ENCODE data around the gene MEX3C.

DNA sequence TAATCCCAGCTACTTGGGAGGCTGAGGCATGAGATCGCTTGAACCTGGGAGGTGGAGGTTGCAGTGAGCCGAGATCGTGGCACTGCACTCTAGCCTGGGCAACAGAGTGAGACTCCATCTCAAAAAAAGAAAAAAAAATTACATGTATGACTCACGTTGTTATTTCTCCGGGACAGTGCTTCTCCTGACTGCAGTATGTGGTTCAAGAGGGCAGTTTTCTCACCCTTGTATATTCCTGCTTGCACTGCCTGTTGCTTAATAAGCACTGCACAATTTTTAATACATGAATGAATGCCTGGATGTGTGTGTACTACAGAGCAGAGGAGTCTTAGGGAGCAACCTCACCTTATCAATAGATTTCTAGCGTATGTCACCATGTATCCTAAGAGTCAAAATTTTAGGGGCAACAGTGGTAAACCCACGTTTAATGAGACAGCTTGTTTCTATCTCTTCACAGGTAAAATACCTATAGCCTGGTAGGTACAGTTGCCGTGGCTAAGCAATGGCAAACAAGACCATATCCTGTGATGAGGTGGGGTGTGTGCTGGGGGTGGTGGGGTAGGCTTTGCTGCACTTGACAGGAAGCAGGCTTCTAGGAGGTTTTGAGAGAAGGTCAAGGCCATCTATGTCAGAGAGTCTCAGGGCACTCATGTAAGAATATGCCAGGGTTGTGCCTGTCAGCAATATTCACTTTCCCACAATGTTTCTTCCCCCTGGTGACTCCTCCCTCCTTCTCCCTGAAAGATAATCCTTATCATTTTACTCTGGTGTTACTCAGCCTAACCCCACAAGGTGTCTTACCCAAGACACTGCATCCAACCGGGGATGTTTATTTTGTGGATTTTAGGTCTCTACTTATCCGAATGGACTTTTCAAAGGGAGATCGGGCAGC, 36.9 kb upstream of the MEX3C start:
- TF ChIP-seq EZH2 (IDR thresholded peaks at IDR 0.05; ENCODE audit: insufficient read depth, poor library complexity, severe bottlenecking) (no peak), EZH2phosphoT487 (IDR thresholded peaks at IDR 0.05; ENCODE audit: insufficient read depth, low read depth) (no peak)

Measured in GM23248 (cell line).